HG03575 (cell line): ENCODE measurements around the gene SLK.

ENCODE experiments used
- ATAC-seq: cut with Tn5 transposase; IDR thresholded peaks from one replicate; pipeline ENCODE4 v1.9.1; 2021; ENCODE audit not compliant: unreplicated experiment, insufficient number of reproducible peaks, low FRiP score; ENCODE audit errors: extremely low read depth

The SLK gene

DNA sequence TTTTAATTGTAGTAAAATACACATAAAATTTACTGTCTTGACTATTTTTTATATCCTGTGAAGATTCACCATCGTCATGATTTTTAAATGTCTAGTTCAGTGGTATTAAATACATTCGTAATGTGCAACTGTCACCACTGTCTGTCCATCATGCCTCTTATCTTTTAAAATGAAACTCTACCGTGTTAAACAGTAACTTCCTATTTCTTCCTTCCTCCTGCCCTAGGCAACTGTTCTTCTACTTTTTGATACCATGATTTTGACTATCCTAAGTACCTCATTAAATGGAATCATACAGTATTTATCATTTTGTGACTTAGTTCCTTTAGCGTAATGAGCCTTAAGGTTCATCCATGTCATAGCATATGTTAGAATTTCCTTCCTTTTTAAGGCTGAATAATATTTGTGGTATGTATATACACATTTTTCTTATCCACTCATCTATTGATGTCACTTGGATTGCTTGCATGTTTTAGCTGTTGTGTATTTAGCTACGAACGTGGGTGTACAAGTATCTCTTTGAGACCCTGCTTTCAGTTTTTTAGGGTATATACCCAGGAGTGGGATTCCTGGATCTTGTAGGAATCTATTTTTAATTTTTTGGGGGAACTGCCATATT is 13.5 kb downstream of the SLK start:
- ATAC-seq: no peak

DNA sequence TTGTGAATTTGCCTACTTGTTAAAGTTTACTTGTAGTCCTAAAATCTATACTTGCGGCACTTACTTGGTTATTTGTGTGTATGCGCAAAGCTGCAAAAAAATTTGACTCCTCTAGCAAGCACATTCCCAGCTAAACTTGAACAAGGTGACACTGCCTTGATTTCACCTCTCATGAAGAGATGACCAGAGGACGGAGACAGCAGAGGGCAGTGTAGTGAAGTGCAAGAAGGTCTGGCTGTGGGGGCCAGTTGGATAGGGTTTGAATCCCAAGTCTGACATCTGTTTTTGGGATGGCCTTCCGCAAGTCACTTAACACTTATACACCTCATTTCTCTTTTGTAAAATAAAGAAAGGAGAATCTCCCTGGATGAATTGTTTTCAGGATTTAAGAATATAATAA is 15.7 kb downstream of the SLK start:
- ATAC-seq: no peak

DNA sequence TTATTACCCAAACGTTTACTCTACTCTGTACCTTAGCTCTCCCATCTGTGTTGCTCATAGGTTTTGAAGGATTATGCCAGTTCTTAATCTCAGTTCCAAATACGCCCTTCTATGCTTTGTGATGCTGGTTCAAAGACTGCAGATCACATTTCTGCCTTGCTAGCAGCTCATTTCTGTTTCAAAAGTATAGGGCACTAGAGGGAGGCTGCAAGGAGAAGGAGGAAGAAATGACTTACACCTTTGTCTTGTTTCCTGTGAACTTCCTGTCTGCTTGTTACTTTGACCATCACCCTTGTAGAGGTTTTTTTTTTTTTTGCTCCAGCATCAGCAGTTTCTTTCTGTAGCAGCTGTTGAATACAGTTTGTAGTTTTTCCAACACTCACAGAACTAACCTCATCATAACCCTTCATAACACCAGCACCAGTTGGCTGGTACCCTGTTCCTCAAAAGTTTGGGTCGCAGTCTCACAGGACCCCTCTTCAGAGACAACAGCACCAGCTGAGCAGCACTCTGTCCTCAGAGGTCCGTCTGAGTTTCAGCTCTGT is 16.5 kb downstream of the SLK start:
- ATAC-seq: no peak

DNA sequence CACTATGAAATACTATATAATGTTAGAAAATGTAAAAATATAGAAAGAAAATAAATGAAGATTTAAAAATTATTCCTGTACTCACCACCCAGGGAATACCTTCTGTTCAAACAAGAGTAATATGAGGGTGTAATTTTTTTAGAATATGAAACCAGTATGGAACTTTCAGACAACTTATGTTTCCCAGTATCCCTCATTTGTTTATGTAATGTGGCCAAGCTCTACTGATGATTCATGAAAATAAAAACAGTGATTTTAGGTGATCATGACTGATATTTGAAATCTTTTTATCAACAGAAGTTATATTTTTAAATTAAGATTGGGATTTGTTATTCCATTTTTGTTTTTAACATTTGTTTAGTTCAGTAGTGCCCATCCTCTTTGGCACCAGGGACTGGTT is 18.8 kb downstream of the SLK start:
- ATAC-seq: no peak

DNA sequence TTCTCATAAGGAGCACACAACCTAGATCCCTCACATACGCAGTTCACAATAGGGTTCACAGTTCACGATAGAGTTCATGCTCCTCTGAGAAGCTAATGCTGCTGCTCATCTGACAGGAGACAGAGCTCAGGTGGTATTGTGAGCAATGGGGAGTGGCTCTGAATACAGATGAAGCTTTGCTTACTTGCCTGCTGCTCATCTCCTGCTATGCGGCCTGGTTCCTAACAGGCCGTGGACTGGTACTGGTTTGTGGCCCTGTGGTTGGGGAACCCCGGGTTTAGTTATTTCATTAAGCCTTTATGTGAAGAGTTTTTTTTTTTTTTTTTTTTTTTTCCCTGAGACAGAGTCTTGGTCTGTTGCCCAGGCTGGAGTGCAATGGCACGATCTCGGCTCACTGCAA is 19.4 kb downstream of the SLK start:
- ATAC-seq: no peak

DNA sequence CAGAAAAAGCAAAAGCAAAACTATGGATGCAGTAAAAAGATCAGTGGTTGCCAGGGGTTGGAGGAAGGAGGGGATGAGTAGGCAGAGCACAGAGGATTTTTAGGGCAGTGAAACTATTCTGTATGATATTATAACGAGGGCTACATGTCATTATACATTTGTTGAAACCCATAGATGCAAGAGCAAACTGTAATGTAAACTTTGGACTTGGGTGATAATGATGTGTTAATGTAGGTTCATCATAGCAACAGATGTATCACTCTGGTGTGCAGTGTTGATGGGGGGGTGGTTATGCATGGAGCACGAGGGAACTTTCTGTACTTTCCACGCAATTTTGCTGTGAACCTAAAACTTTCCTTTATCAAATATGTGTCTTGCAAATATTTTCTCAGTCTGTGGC is 23.2 kb downstream of the SLK start:
- no peak for ATAC-seq

DNA sequence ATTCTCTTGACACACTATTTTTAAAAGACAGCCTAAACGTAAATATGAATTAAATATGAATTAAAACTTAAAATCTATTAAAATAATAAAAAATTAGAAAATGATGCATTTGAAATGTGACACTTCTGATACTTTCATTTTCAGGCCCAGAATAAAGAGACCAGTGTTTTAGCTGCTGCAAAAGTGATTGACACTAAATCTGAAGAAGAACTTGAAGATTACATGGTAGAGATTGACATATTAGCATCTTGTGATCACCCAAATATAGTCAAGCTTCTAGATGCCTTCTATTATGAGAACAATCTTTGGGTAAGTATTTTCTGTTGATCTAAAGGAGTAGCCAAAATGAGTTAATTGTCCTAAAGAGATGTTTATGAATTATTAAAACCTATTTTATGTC is 23.6 kb downstream of the SLK start:
- no peak for ATAC-seq

DNA sequence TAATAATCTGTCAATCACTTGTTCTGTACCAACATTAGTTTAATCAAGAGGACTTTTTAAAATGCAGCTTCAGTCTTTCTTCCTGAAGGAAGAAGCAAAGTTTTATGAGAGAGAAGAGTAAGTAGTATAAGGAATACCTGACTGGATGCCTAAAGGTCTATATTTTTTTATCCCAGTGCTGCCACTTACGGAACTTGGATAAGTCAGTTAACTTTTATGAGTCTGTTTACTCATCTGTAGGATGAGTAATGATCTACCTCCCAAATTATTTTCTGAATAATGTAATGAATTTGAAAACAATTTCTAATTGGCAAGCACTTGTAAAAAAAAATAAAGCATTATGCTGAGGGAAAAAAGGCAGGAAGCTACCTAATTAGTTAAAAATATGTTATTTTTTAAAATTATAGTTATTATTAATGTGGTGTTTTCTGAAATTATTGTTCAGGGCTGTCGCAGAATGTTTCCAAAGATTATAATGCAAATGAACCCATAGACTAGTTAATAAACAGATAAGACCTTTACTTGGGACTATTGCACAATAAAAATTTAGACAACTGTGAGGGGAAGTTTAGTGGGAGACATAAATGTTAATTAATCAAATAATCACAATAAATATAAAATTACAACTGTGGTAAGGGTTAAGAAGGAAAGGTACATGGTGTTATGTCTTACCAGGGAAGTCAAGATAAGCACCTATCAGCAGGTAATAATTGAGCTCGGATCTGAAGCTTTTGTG is 24.6 kb downstream of the SLK start:
- no peak for ATAC-seq

DNA sequence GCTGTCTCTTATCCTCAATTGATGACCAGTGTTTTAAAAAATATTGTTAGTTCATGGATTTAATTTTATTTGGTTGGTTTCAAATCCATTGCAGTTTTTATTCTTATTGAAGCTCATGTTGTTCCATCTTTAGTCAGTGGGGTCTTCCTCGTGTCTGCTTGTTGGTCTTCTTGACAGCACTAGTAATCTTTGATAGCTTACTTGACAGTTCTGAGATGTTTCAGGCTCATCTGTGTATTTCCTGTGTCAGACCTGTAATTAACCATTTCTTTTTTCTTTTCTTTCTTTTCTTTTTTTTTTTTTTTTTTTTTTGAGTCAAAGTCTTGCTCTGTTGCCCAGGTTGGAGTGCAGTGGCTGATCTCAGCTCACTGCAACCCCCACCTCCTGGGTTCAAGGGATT is 28.2 kb downstream of the SLK start:
- no peak for ATAC-seq

DNA sequence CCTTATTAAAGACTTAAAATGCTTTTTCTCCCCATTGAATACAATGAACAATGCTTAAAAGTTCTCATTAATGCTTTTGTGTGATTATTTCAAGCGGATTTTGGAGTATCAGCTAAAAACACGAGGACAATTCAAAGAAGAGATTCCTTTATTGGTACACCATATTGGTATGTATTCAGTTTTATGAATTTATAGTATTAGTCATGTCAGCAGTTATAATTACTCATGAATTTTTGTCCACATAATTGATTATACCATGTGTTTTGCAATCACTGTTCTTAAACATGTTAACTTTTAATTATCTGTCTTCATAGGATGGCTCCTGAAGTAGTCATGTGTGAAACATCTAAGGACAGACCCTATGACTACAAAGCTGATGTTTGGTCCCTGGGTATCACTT is 31.9 kb downstream of the SLK start:
- ATAC-seq: no peak

DNA sequence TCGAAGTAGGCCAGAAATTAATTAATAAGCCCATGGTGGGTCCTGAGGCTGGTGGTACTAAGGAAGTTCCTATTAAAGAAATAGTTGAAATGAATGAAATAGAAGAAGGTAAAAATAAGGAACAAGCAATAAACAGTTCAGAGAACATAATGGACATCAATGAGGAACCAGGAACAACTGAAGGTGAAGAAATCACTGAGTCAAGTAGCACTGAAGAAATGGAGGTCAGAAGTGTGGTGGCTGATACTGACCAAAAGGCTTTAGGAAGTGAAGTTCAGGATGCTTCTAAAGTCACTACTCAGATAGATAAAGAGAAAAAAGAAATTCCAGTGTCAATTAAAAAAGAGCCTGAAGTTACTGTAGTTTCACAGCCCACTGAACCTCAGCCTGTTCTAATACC is 36.0 kb downstream of the SLK start:
- no peak for ATAC-seq

DNA sequence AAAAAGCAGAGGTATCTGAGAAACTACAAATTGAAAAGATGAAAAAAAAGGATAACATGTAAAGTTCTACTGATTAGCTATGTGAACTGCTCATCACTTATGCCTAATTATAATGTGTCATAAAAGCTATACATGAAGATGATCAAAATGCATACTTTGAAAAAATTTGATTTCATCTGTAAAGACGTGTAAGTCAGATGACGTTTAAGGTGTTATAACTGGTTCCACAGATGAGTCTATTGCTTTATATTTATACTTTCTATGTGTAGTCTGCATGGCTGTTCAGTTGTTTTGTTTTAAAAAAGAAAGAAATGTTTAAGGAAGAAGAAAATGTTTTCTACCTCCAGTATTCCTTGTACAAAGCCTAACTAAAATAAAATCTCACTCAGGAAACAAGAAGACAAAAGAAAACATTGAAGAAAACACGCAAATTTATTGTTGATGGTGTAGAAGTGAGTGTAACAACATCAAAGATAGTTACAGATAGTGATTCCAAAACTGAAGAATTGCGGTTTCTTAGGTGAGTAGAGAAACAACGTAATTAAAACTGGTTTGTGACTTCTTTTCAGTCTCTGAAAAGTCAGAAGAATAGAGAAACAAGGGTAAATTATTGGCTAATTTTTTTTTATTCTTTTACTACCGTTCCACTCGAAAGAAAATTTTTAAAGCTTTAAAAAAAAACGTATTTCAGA is 38.4 kb downstream of the SLK start:
- ATAC-seq: no peak

DNA sequence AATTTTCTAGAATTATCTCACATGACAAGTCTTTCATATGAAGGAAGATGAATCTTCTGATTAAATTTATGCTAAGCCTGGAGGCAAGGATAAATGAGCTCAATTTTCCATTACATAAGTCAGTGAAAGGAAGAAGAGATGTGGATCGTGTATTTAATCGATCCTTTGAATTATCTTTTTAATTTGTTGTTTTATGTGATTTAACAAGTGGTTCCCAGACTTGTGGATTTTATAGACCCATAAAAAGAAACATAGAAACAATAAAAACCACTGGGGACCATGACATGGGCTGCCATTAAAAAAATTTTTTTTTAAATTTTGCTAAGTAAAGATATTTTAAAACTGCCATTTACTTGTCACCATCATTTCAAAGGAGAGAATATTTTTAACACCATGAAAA is 45.0 kb downstream of the SLK start:
- no peak for ATAC-seq

DNA sequence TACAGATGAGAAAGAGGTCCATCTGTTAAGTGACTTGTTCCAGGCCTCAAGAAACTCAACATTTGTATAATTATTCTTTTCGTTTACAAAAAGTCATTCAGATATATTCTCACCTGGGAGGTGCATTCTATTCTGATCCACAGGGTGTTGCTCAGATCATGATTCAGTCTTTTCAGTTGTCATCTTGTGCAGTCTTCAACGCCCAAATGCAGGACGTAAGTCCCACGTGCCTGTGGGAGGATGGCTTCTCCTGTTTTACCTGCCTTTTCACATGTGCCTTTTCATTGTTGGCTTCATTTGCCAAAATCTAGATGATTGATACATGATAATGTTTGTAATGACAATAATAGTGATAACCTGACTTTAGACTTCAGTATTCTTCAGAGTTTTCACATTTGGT is 46.5 kb downstream of the SLK start:
- ATAC-seq: no peak

DNA sequence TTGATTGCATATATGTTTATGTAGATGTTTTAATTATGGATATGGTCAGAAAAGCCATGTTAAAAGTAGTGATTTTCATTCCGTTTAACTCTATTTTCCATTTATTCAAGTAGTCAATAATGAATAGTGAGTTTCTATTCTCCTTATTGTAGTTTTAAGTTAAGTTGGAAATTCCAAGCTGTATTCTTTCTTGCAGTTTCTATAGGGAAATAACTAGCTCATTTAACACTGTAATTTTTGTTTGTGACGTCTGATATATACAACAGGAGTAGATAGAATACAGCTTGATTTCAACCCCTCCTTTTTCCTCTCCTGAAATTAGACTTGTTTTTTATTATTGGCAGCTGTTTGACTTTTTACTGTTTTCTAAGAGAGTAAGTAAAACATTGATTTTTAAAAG is 47.2 kb downstream of the SLK start:
- no peak for ATAC-seq

DNA sequence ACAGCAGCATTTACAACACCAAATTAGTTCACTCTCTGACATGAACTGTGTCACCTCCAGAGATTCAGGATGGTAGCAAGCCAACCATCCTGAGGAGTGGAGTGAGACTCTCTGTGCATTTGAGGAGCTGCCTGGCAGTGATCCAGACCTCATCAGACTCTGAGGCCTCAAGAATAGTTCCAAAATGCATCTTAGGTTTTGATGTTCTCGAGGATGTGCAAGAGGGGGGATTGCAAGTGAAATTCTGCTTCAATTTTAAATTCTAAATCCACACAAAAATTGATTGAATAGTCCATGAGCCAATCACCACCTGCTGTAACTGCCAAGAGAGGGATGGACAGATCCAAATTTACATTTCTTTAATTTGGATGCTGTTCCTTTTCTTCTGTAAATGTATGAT is 49.7 kb downstream of the SLK start:
- ATAC-seq: no peak

DNA sequence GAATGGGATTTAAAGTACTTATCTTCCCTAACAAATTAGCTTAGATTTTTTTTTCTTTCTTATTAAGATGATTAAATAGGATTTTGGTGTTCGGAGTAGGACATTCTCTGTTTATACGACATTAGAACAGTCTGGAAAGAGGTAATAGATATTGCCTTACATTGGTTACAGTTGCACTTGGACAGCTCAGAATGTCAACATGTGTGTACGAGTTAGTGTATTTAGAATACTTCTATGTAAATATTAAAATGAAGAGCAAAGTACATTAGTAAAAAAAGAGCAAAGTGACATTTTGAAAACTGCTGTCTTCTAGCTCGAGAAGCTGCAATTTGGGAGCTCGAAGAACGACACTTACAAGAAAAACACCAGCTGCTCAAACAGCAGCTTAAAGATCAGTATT is 51.5 kb downstream of the SLK start:
- no peak for ATAC-seq

DNA sequence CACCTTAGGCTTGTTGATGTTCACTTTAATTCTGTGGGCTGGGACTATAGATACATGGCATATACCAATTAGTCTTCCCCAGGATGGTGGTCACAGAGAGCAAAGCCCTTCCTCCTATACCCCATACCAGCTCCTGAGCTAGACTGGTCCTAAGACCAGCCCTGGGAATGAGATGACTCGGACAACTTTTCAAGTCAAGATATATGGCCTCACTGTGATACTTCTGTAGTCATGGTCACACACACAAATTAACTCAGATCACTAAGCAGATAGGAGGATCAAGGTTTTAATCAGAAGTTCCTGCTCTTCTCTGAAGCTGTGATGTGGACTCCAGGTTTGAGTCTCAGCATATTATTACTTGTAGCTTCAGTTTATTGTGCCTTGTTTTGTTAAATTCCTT is 53.1 kb downstream of the SLK start:
- no peak for ATAC-seq

DNA sequence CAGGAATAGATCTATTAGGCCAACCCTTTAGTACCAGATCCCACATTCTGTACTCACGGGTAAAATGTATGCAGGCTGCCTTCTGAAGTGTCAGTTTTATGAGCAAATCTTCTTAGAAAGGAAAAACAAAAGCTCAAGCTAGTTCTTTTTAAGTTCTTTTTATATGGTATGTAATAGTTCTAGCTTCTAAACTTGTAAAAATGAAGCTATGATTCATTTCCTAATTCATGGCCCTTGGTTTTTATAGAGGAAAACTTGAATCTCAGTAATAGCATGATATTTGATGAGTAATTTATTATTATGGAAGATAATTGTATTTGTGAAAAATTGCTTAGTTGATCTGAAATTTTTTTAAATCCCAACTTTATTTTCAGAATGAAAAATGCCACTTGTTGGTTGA is 54.3 kb downstream of the SLK start:
- ATAC-seq: no peak

DNA sequence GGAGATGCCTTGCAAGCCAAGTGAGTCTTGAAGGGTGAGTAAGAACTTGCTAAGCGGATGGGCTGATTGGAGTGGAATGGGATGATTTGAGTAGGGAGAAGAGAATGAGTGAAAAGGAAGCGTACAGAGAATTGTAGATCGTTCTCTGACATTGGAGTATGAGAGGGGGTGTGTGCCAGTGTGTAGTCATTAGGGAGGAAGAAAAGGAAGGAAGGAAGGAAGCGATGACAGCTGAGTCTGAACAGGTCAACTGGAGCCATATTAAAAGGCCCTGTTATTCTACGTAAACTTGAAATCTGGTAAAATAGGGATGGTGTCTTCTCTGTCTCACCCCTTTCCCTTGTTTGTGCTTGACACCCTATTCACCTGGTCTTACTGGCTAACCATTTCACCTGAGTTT is 55.1 kb downstream of the SLK start:
- no peak for ATAC-seq
